OCI-LY1 (cell line): Measurements from ENCODE around the gene HNRNPAB.

Experiments used
- H2AFZ ChIP-seq: fragments of 200-600 bp; sonication (generic), shearing (Covaris generic); 2 replicates; pipeline ENCODE4 v1.6.0; 2014; ENCODE audit warnings: antibody characterized with exemption, mild to moderate bottlenecking, low read length
- H3F3A ChIP-seq: fragments of 200-600 bp; sonication (generic), shearing (Covaris generic); 2 replicates; pipeline ENCODE4 v1.6.0; 2014; ENCODE audit warnings: mild to moderate bottlenecking, antibody characterized with exemption, low read length, moderate library complexity; ENCODE audit not compliant: insufficient read depth
- H3K27ac ChIP-seq: fragments of 200-600 bp; sonication (generic); 2 replicates; pipeline ENCODE4 v1.5.1; 2014; ENCODE audit warnings: low read length, mixed run types, mild to moderate bottlenecking, low read depth; ENCODE audit not compliant: poor library complexity, severe bottlenecking
- H3K27me3 ChIP-seq: fragments of 200-600 bp; sonication (generic); 2 replicates; pipeline ENCODE4 v1.6.0; 2014; ENCODE audit warnings: antibody characterized with exemption, mild to moderate bottlenecking, low read length, moderate library complexity; ENCODE audit not compliant: insufficient read depth
- H3K36me3 ChIP-seq: fragments of 200-600 bp; sonication (generic); 2 replicates; pipeline ENCODE4 v1.6.1; 2014; ENCODE audit warnings: mild to moderate bottlenecking, antibody characterized with exemption, low read length, moderate library complexity, mixed read lengths; ENCODE audit not compliant: insufficient read depth
- H3K4me1 ChIP-seq: fragments of 200-600 bp; sonication (generic); 2 replicates; pipeline ENCODE4 v1.5.1; 2014; ENCODE audit warnings: mild to moderate bottlenecking, low read length, moderate library complexity; ENCODE audit not compliant: insufficient read depth, severe bottlenecking
- H3K4me2 ChIP-seq: fragments of 200-600 bp; sonication (generic), shearing (Covaris generic); 2 replicates; pipeline ENCODE4 v1.6.1; 2014; ENCODE audit warnings: low read length
- H3K4me3 ChIP-seq: fragments of 200-600 bp; sonication (generic); 2 replicates; pipeline ENCODE4 v1.5.1; 2014; ENCODE audit warnings: low read length, low read depth, mild to moderate bottlenecking, mixed read lengths; ENCODE audit not compliant: poor library complexity, severe bottlenecking
- H3K79me2 ChIP-seq: fragments of 200-600 bp; shearing (Covaris generic); 2 replicates; pipeline ENCODE4 v1.6.1; 2016; ENCODE audit warnings: mixed run types, low read length, mixed read lengths; ENCODE audit not compliant: insufficient read depth
- H3K9ac ChIP-seq: fragments of 200-600 bp; sonication (generic), shearing (Covaris generic); 2 replicates; pipeline ENCODE4 v1.6.1; 2014; ENCODE audit warnings: mild to moderate bottlenecking, low read length, mixed read lengths
- H3K9me2 ChIP-seq: fragments of 200-600 bp; sonication (generic), shearing (Covaris generic); 2 replicates; pipeline ENCODE4 v1.6.1; 2014; ENCODE audit warnings: low read depth, mild to moderate bottlenecking, low read length, mixed read lengths
- H3K9me3 ChIP-seq: fragments of 200-600 bp; shearing (Covaris generic); 2 replicates; pipeline ENCODE4 v1.6.1; 2014; ENCODE audit warnings: low read length, mixed read lengths
- H4K20me1 ChIP-seq: fragments of 200-600 bp; sonication (generic), shearing (Covaris generic); 2 replicates; pipeline ENCODE4 v1.6.0; 2016; ENCODE audit warnings: mild to moderate bottlenecking, low read length; ENCODE audit not compliant: insufficient read depth
- EZH2 ChIP-seq: fragments of 200-600 bp; sonication (generic), shearing (Covaris generic); IDR thresholded peaks from 2 replicates; pipeline ENCODE4 v1.8.0; 2017; ENCODE audit warnings: borderline replicate concordance, mixed run types, mild to moderate bottlenecking, antibody characterized with exemption, low read length, moderate library complexity, mixed read lengths
- TF ChIP-seq, protein P1 (sequence below): fragments of 200-600 bp; sonication (generic), shearing (Covaris generic); IDR thresholded peaks from 2 replicates; pipeline ENCODE4 v1.5.1; 2017; ENCODE audit warnings: mild to moderate bottlenecking, antibody characterized with exemption, low read length, moderate library complexity, mixed read lengths

The HNRNPAB gene

DNA sequence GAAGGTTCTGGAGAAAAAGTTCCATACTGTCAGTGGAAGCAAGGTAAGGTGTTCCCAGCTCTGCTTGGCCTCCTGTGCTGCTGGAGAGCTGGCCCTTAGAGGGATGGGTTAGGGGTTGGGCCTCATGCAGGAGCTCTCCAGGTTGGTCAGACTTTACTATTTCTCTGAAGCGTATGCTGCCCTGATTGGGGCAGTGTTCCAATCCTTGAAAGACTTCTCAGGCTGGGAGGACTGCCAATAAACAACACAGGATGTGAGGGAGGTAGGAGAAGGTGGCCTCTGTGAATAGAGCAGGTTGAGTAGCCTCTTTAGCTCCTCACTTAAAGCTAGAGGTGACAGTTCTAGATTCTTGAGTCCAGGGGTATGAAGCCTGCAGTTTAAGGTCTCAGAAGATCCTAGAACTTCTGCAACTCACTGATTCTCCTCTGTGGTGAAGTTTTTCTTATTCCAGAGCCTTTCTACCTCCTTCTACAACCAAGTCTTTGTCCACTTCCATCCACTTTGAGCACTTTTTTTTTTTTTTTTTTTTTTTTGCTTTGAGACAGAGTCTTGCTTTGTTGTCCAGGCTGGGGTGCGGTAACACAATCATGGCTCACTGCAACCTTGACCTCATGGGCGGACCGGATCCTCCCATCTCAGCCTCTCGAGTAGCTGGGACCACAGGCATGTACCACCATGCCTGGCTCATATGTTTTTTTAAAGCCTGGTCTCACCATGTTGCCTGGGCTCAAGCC lies 3.0 kb downstream of the HNRNPAB start:
- no peaks in the 10 kb centered on the region for H3K9me2 ChIP-seq
- no peaks in the 10 kb centered on the region for H3K27me3 ChIP-seq
- H3F3A ChIP-seq, result no peaks in the 10 kb centered on the region
- peaks cover 42% of the 10 kb centered on the region for H3K79me2 ChIP-seq
- TF ChIP-seq, protein P1, sequence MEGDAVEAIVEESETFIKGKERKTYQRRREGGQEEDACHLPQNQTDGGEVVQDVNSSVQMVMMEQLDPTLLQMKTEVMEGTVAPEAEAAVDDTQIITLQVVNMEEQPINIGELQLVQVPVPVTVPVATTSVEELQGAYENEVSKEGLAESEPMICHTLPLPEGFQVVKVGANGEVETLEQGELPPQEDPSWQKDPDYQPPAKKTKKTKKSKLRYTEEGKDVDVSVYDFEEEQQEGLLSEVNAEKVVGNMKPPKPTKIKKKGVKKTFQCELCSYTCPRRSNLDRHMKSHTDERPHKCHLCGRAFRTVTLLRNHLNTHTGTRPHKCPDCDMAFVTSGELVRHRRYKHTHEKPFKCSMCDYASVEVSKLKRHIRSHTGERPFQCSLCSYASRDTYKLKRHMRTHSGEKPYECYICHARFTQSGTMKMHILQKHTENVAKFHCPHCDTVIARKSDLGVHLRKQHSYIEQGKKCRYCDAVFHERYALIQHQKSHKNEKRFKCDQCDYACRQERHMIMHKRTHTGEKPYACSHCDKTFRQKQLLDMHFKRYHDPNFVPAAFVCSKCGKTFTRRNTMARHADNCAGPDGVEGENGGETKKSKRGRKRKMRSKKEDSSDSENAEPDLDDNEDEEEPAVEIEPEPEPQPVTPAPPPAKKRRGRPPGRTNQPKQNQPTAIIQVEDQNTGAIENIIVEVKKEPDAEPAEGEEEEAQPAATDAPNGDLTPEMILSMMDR, result no peak
- TF ChIP-seq EZH2, result no peak
- no peak overlapping the region for H2AFZ ChIP-seq
- peaks cover 32% of the 10 kb centered on the region for H3K4me1 ChIP-seq
- no peak overlapping the region for H3K9ac ChIP-seq
- peaks cover 71% of the 10 kb centered on the region for H3K36me3 ChIP-seq
- H4K20me1 ChIP-seq, result 0 out of 2 replicates have a peak, but pooled peaks cover 3% of the 10 kb centered on the region
- no peaks in the 10 kb centered on the region for H3K9me3 ChIP-seq
- H3K4me2 ChIP-seq, result peak overlapping the region; percentile 89
- peak overlapping the region; percentile 94 for H3K4me3 ChIP-seq
- no peak overlapping the region for H3K27ac ChIP-seq

DNA sequence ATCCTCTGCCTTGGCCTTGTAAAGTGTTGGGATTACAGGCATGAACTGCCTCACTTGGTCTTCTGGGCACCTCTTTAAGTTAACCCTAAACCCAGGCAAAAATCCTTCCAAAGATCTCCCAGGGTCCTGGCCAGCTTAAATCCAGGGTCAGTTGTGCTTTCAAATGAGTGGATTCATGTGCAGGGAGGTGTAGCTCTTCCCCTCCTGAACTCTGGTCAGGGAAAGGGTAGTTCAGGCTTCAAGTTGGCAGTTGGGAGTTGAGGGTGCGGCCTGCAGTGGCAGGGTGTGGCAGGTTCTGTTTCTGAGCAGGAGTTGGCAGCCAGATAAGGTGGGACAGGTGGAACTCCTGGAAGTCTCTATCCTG lies 3.6 kb downstream of the HNRNPAB start:
- Histone ChIP-seq H4K20me1 (0 out of 2 replicates have a peak, but pooled peaks cover 3% of the 10 kb centered on the region), H2AFZ (no peak overlapping the region), H3K4me1 (peaks cover 32% of the 10 kb centered on the region), H3K9ac (no peak overlapping the region), H3K79me2 (peaks cover 42% of the 10 kb centered on the region), H3K36me3 (peaks cover 77% of the 10 kb centered on the region), H3K4me2 (peak overlapping the region; percentile 8; the same call in 1 of the 2 replicates), H3K9me3 (no peaks in the 10 kb centered on the region), H3K9me2 (no peaks in the 10 kb centered on the region), H3K27ac (no peak overlapping the region), H3K4me3 (no peak overlapping the region), H3F3A (no peaks in the 10 kb centered on the region), H3K27me3 (no peaks in the 10 kb centered on the region)
- TF ChIP-seq, protein P1, result no peak
- TF ChIP-seq EZH2, result no peak

DNA sequence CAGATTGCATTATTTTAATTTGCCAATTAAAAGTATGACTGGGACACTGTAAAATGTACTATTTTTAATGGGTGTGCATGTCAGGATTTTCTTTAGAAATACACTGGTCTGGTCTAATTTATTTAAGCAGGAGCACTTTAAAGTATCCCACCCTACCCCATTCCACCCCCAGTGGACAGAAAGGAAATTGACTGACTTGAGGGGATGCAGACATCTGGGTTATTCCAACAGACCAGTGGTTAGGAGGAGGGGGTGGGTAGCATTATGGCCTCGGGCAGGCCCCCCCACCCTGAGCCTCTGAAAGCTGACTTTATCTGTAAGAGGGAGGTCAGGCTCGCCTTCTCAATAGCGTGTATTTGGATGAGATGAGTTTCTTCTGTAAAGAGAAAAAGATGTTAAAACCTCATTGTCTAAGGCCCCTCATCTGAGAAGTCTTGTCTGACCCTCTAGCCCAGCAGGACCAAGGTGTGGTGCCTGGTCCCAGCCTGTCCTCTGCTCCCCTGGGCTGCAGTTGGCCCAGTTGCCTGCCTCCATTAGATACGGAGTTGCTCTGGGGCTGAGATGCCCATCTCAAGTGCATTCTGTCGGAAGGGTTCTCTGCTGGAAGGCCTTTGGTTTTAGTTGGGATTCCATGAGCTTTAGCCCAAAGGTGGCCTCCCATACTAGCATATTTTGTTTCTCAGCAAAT lies 4.4 kb downstream of the HNRNPAB start:
- H3K9me3 ChIP-seq, result no peaks in the 10 kb centered on the region
- no peaks in the 10 kb centered on the region for H3K27me3 ChIP-seq
- no peak for TF ChIP-seq EZH2
- TF ChIP-seq, protein P1, result no peak; the same call in 1 of the 2 replicates
- 0 out of 2 replicates have a peak, but pooled peaks cover 3% of the 10 kb centered on the region for H4K20me1 ChIP-seq
- peaks cover 42% of the 10 kb centered on the region for H3K79me2 ChIP-seq
- peaks cover 85% of the 10 kb centered on the region for H3K36me3 ChIP-seq
- peaks cover 32% of the 10 kb centered on the region for H3K4me1 ChIP-seq
- no peak overlapping the region for H3K9ac ChIP-seq
- no peak overlapping the region for H3K4me3 ChIP-seq
- no peak overlapping the region; the same call in 1 of the 2 replicates for H3K4me2 ChIP-seq
- H3K9me2 ChIP-seq, result no peaks in the 10 kb centered on the region
- 0 out of 2 replicates have a peak, but pooled peaks cover 4% of the 10 kb centered on the region for H3F3A ChIP-seq
- no peak overlapping the region for H3K27ac ChIP-seq
- H2AFZ ChIP-seq, result no peak overlapping the region
